SK-N-SH (cell line): ENCODE measurements around the gene APOF. TPM values are rescaled to one million over a fixed set of nuclear protein-coding genes. Genes with fewer than 3 reads are reported as not detected.

Experiments used
- CTCF ChIA-PET: fragments of 300-600, 350-600 bp; formaldehyde crosslinking; extraction: SDS; loops from one replicate; lab custom pipeline; 2021; lab: Yijun Ruan, JAX
- POLR2A ChIA-PET: fragments of 350-600 bp; sonication (Branson Sonifier 250); formaldehyde crosslinking; extraction: SDS; loops from one replicate; lab custom pipeline; 2020; ENCODE audit warnings: antibody characterized with exemption, inconsistent platforms; lab: Yijun Ruan, JAX
- DNase-seq: peaks from one replicate; pipeline ENCODE4 v3.0.0; 2012
- H2AFZ ChIP-seq: fragments of 200-600 bp; sonication (generic); 2 replicates; pipeline ENCODE4 v1.8.1; 2016; ENCODE audit warnings: antibody characterized with exemption, mild to moderate bottlenecking, low read depth
- H3F3A ChIP-seq: fragments of 200-600 bp; sonication (generic); replicated peaks from 2 replicates; pipeline ENCODE3; 2016; ENCODE audit warnings: antibody characterized with exemption, mild to moderate bottlenecking; ENCODE audit not compliant: insufficient read depth
- H3K27ac ChIP-seq, 2 experiments: fragments of 200-500 bp in 1 of 2; fragments of 200-600 bp in 1 of 2; sonication (Bioruptor generic) in 1 of 2; sonication (generic), shearing (Covaris generic) in 1 of 2; 2 replicates each; pipeline versions ENCODE4 v1.5.1 to v1.6.1; 2014 to 2016; ENCODE audit warnings: low read depth in 2 of 2, inconsistent platforms in 1 of 2, low read length in 1 of 2, mild to moderate bottlenecking in 1 of 2, mixed read lengths in 1 of 2
- H3K27me3 ChIP-seq: fragments of 200-600 bp; sonication (generic), shearing (Covaris generic); 2 replicates; pipeline ENCODE4 v1.6.1; 2016; ENCODE audit warnings: mixed run types; ENCODE audit not compliant: insufficient read depth
- H3K36me3 ChIP-seq, 2 experiments: fragments of 200-500 bp in 1 of 2; fragments of 200-600 bp in 1 of 2; sonication (Bioruptor generic) in 1 of 2; sonication (generic) in 1 of 2; replicated peaks in 1 of 2; 2 replicates each; pipeline versions ENCODE3 to v1.5.1; 2014 to 2016; ENCODE audit warnings: low read length in 1 of 2, mild to moderate bottlenecking in 1 of 2; ENCODE audit not compliant: insufficient read depth in 2 of 2, control insufficient read depth in 1 of 2
- H3K4me1 ChIP-seq, 2 experiments: fragments of 200-500 bp in 1 of 2; fragments of 200-600 bp in 1 of 2; sonication (Bioruptor generic) in 1 of 2; sonication (generic), shearing (Covaris generic) in 1 of 2; 2 replicates each; pipeline versions ENCODE4 v1.5.1 to v1.6.1; 2014 to 2016; ENCODE audit warnings: low read depth in 1 of 2, low read length in 1 of 2, mixed run types in 1 of 2; ENCODE audit not compliant: insufficient read depth in 2 of 2, control insufficient read depth in 1 of 2
- H3K4me2 ChIP-seq: fragments of 200-600 bp; sonication (generic), shearing (Covaris generic); 2 replicates; pipeline ENCODE4 v1.6.1; 2017; ENCODE audit warnings: mixed run types
- H3K4me3 ChIP-seq, 2 experiments: fragments of 200-500 bp in 1 of 2; fragments of 200-600 bp in 1 of 2; sonication (Bioruptor generic) in 1 of 2; sonication (generic), shearing (Covaris generic) in 1 of 2; 2 replicates each; pipeline versions ENCODE4 v1.5.1 to v1.8.1; 2014 to 2016; ENCODE audit warnings: low read depth in 2 of 2, inconsistent platforms in 1 of 2, low read length in 1 of 2, mild to moderate bottlenecking in 1 of 2, mixed read lengths in 1 of 2, moderate library complexity in 1 of 2
- H3K79me2 ChIP-seq: fragments of 200-600 bp; sonication (generic); 2 replicates; pipeline ENCODE4 v1.8.1; 2017; ENCODE audit warnings: mild to moderate bottlenecking; ENCODE audit not compliant: insufficient read depth
- H3K9ac ChIP-seq: fragments of 200-600 bp; sonication (generic); 2 replicates; pipeline ENCODE4 v1.6.1; 2017; ENCODE audit warnings: mixed run types
- H3K9me2 ChIP-seq: fragments of 200-600 bp; sonication (generic); 2 replicates; pipeline ENCODE4 v1.6.1; 2017; ENCODE audit warnings: mixed run types
- H3K9me3 ChIP-seq: fragments of 200-600 bp; sonication (generic); 2 replicates; pipeline ENCODE4 v1.6.1; 2017; ENCODE audit warnings: mixed run types, mild to moderate bottlenecking, moderate library complexity
- H4K20me1 ChIP-seq: fragments of 200-600 bp; sonication (generic); 2 replicates; pipeline ENCODE4 v1.6.1; 2017; ENCODE audit warnings: mild to moderate bottlenecking, mixed run types; ENCODE audit not compliant: insufficient read depth
- CTCF ChIP-seq: fragments of 200-600 bp; sonication (generic); IDR thresholded peaks from 2 replicates; pipeline ENCODE4 v1.6.1; 2017; ENCODE audit warnings: antibody characterized with exemption, mild to moderate bottlenecking, moderate library complexity
- EP300 ChIP-seq, 2 experiments: IDR thresholded peaks; 2 replicates each; pipeline versions ENCODE4 v1.4.0 to v1.6.1; 2012; ENCODE audit warnings: borderline replicate concordance in 1 of 2, low read depth in 1 of 2, low read length in 1 of 2
- FOXM1 ChIP-seq: IDR thresholded peaks from 2 replicates; pipeline ENCODE4 v1.4.0; 2012; ENCODE audit warnings: low read depth, mild to moderate bottlenecking
- GABPA ChIP-seq: IDR thresholded peaks from 2 replicates; pipeline ENCODE4 v1.4.0; 2012; ENCODE audit warnings: low read depth, mild to moderate bottlenecking
- GATA2 ChIP-seq: sonication (generic); formaldehyde crosslinking; IDR thresholded peaks from 2 replicates; pipeline ENCODE4 v1.5.0; 2020; ENCODE audit warnings: mild to moderate bottlenecking, missing genetic modification reagents
- JUND ChIP-seq: IDR thresholded peaks from 2 replicates; pipeline ENCODE4 v1.4.0; 2012
- MXI1 ChIP-seq: IDR thresholded peaks from 2 replicates; pipeline ENCODE4 v1.6.1; 2012; ENCODE audit warnings: mild to moderate bottlenecking, low read depth, low read length, improper control_type of control experiment
- NFIC ChIP-seq: IDR thresholded peaks from 2 replicates; pipeline ENCODE4 v1.4.0; 2012; ENCODE audit warnings: borderline replicate concordance
- POLR2AphosphoS5 ChIP-seq: IDR thresholded peaks from 2 replicates; pipeline ENCODE4 v1.6.1; 2012; ENCODE audit warnings: low read depth, low read length
- RAD21 ChIP-seq: IDR thresholded peaks from 2 replicates; pipeline ENCODE4 v1.6.1; 2012; ENCODE audit warnings: mild to moderate bottlenecking, low read length
- RFX5 ChIP-seq: IDR thresholded peaks from 2 replicates; pipeline ENCODE4 v1.6.1; 2012; ENCODE audit warnings: mild to moderate bottlenecking, improper control_type of control experiment, low read length
- SIN3A ChIP-seq: IDR thresholded peaks from 2 replicates; pipeline ENCODE4 v1.6.1; 2012; ENCODE audit warnings: low read depth, mild to moderate bottlenecking, low read length, moderate library complexity, borderline replicate concordance
- TAF1 ChIP-seq: IDR thresholded peaks from 2 replicates; pipeline ENCODE4 v1.6.1; 2012; ENCODE audit warnings: low read depth, mild to moderate bottlenecking, low read length, moderate library complexity, borderline replicate concordance
- ZBTB33 ChIP-seq: IDR thresholded peaks from 2 replicates; pipeline ENCODE4 v1.4.0; 2012; ENCODE audit warnings: low read depth, borderline replicate concordance
- WGBS: methylation state at CpG from one replicate; pipeline ENCODE4 v1.1.6; 2017; ENCODE audit warnings: low lambda C conversion rate; 5-methylcytosine and 5-hydroxymethylcytosine counted together
- polyA plus RNA-seq, 3 experiments: library from polyadenylated mRNA; depleted of rRNA; stranded (reverse); fragments of >200 nt; gene quantifications; 2 replicates each; pipeline ENCODE4 v1.2.3, GENCODE V29; 2012
- TF ChIP-seq, protein P1 (sequence below): IDR thresholded peaks from 2 replicates; pipeline ENCODE4 v1.4.0; 2012; ENCODE audit warnings: low read depth
- TF ChIP-seq, protein P2 (sequence below): fragments of 150-350 bp; IDR thresholded peaks from 2 replicates; pipeline ENCODE4 v1.6.1; 2017; ENCODE audit warnings: antibody characterized with exemption, low read length, low read depth, borderline replicate concordance

Gene APOF
- polyA plus RNA-seq, 1 of the 3 experiments (the other 2 are of a cell fraction): not detected

DNA sequence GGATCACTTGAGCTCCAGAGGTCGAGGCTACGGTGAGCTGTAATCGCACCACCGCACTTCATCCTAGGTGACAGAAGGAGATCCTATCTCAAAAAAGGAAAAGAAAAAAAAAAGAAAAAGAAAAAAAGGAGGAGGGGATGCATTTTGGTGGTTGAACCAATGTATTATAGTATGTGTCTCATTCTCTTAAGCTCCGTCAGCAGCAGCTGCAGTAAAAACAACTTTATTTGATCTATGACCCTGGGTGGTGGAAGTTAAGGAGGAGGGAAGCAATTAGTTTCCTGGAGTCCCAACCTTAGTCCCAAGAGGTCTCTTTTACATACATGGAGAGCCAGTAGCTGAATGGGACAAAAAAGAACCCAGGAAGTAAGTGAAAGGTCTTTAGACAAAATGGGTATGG lies 26.8 kb upstream of the APOF start:
- no peak overlapping the region for H3K4me3 ChIP-seq
- TF ChIP-seq, protein P1, sequence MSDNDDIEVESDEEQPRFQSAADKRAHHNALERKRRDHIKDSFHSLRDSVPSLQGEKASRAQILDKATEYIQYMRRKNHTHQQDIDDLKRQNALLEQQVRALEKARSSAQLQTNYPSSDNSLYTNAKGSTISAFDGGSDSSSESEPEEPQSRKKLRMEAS: no peak
- TF ChIP-seq TAF1: no peak
- TF ChIP-seq, protein P2, sequence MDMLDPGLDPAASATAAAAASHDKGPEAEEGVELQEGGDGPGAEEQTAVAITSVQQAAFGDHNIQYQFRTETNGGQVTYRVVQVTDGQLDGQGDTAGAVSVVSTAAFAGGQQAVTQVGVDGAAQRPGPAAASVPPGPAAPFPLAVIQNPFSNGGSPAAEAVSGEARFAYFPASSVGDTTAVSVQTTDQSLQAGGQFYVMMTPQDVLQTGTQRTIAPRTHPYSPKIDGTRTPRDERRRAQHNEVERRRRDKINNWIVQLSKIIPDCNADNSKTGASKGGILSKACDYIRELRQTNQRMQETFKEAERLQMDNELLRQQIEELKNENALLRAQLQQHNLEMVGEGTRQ: no peak
- TF ChIP-seq EP300 (IDR thresholded peaks at IDR 0.05; ENCODE audit: borderline replicate concordance in 1 of 2, low read depth in 1 of 2, low read length in 1 of 2): no peak
- TF ChIP-seq GABPA: no peak
- TF ChIP-seq RAD21: no peak
- no peak for TF ChIP-seq ZBTB33
- TF ChIP-seq FOXM1: no peak
- no peak for TF ChIP-seq NFIC
- no peak for TF ChIP-seq POLR2AphosphoS5
- no peak for TF ChIP-seq MXI1
- TF ChIP-seq JUND: no peak
- TF ChIP-seq GATA2: no peak
- no peak for TF ChIP-seq CTCF
- TF ChIP-seq SIN3A: no peak
- TF ChIP-seq RFX5: no peak
- WGBS: 54% methylated on average over 5 of the region's 5 CpGs
- H3K4me2 ChIP-seq: no peak overlapping the region
- H3K9ac ChIP-seq: no peak overlapping the region
- ChIA-PET CTCF (no interaction called here), POLR2A (no interaction called here)
- no peaks in the 10 kb centered on the region for H3K79me2 ChIP-seq
- no peak for DNase-seq
- H3K36me3 ChIP-seq: no peaks in the 10 kb centered on the region
- H3K4me1 ChIP-seq: no peaks in the 10 kb centered on the region
- no peaks in the 10 kb centered on the region for H3K9me2 ChIP-seq
- no peaks in the 10 kb centered on the region for H3K9me3 ChIP-seq
- no peaks in the 10 kb centered on the region for H3K27me3 ChIP-seq
- H2AFZ ChIP-seq: no peak overlapping the region
- no peaks in the 10 kb centered on the region for H3F3A ChIP-seq
- H4K20me1 ChIP-seq: no peaks in the 10 kb centered on the region
- H3K27ac ChIP-seq: no peak overlapping the region
